ENCODE measurements around the gene ARID1B. TPM values are rescaled to one million over a fixed set of nuclear protein-coding genes. Genes with fewer than 3 reads are reported as not detected.

The ARID1B gene
- polyA plus RNA-seq, 1 experiment: 19.2 TPM

DNA sequence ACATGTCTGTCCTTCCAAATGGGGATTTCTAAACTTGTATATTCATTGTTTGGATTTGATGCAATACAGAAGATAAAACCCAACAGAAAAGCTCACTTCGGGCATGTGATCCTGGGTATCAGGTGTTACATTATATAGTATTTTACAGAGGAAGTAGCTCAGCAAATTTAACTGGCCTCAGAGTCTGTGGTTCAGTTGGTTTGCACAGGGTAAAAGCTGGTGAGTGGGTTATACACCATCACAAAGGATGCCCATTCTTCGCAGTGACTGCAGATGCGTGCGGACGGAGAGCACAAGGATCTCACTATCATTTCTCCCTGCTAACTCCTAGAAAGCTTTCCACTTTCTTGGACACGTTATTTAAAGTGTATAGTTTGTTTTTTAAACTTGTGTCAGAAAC is 309.5 kb downstream of the ARID1B start:
- Histone ChIP-seq H3K9me3 (ENCODE audit: control insufficient read depth, insufficient read depth, low read length) (no peaks in the 10 kb centered on the region), H3K4me3 (ENCODE audit: low read depth, low read length) (no peak overlapping the region), H3K27me3 (ENCODE audit: control insufficient read depth, insufficient read depth, low read length) (no peaks in the 10 kb centered on the region), H3K27ac (ENCODE audit: low read depth, low read length) (no peak overlapping the region)
- ChIA-PET POLR2A (no interaction called here), CTCF (interaction anchor here (0.6 to 1.6 kb wide), 5 partner anchors 13 to 52 kb away, joined by 3 to 11 read pairs (median 3); no protein-coding TSS in a partner anchor)
- TF ChIP-seq, protein P1, sequence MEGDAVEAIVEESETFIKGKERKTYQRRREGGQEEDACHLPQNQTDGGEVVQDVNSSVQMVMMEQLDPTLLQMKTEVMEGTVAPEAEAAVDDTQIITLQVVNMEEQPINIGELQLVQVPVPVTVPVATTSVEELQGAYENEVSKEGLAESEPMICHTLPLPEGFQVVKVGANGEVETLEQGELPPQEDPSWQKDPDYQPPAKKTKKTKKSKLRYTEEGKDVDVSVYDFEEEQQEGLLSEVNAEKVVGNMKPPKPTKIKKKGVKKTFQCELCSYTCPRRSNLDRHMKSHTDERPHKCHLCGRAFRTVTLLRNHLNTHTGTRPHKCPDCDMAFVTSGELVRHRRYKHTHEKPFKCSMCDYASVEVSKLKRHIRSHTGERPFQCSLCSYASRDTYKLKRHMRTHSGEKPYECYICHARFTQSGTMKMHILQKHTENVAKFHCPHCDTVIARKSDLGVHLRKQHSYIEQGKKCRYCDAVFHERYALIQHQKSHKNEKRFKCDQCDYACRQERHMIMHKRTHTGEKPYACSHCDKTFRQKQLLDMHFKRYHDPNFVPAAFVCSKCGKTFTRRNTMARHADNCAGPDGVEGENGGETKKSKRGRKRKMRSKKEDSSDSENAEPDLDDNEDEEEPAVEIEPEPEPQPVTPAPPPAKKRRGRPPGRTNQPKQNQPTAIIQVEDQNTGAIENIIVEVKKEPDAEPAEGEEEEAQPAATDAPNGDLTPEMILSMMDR (IDR thresholded peaks at IDR 0.05; ENCODE audit: low read depth, low read length): no peak
- DNase-seq (ENCODE audit: low read depth, low spot score): no peak

GRCh38 chr6:157087974-157088373 is 310.8 kb downstream of the ARID1B start:
- ChIA-PET POLR2A (interaction anchor here (0.5 kb wide), 1 partner anchor 26 kb away, joined by 6 read pairs; no protein-coding TSS in a partner anchor), CTCF (interaction anchor here (1.6 kb wide), 1 partner anchor 12 kb away, joined by 3 read pairs; no protein-coding TSS in a partner anchor)
- DNase-seq (ENCODE audit: low read depth, low spot score): no peak
- no peaks in the 10 kb centered on the region for H3K9me3 ChIP-seq (ENCODE audit: control insufficient read depth, insufficient read depth, low read length)
- no peak overlapping the region for H3K4me3 ChIP-seq (ENCODE audit: low read depth, low read length)
- no peak overlapping the region for H3K27ac ChIP-seq (ENCODE audit: low read depth, low read length)
- TF ChIP-seq, protein P1 (IDR thresholded peaks at IDR 0.05; ENCODE audit: low read depth, low read length): no peak
- no peaks in the 10 kb centered on the region for H3K27me3 ChIP-seq (ENCODE audit: control insufficient read depth, insufficient read depth, low read length)

- POLR2A ChIA-PET: no interaction called here
- TF ChIP-seq, protein P1 (IDR thresholded peaks at IDR 0.05; ENCODE audit: low read depth, low read length): no peak
- H3K27me3 ChIP-seq (ENCODE audit: control insufficient read depth, insufficient read depth, low read length): no peaks in the 10 kb centered on the region
- DNase-seq (ENCODE audit: low read depth, low spot score): no peak
- H3K27ac ChIP-seq (ENCODE audit: low read depth, low read length): no peak overlapping the region
- no peaks in the 10 kb centered on the region for H3K9me3 ChIP-seq (ENCODE audit: control insufficient read depth, insufficient read depth, low read length)
- no peak overlapping the region for H3K4me3 ChIP-seq (ENCODE audit: low read depth, low read length)
- CTCF ChIA-PET: interaction anchor here (0.9 to 1.6 kb wide), 3 partner anchors 10 to 95 kb away, joined by 3 to 4 read pairs (median 3); no protein-coding TSS in a partner anchor
Measured at GRCh38 chr6:157088841-157089240, 311.7 kb downstream of the ARID1B start.

DNA sequence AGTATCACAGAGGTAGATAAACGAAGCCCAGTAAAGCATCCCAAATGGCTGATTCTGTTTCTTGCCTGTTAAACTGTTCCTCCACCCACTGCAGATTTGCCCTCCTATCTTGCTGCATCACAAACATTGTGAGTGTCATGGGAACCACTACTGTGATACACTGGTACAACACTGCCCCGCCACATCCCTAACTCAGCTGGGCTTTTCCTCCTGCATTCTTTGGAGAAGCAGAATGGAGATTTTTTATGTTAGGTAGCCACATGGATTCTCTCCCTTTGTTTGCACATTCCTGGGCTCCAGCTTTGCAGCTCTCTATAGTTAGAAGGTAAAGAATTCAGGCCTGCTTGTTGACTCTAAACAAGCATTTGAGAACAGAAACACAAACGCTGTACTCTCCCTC is 312.1 kb downstream of the ARID1B start:
- CTCF ChIA-PET: interaction anchor here (0.8 to 1.6 kb wide), 5 partner anchors 10 to 95 kb away, joined by 3 to 5 read pairs (median 4); no protein-coding TSS in a partner anchor

DNA sequence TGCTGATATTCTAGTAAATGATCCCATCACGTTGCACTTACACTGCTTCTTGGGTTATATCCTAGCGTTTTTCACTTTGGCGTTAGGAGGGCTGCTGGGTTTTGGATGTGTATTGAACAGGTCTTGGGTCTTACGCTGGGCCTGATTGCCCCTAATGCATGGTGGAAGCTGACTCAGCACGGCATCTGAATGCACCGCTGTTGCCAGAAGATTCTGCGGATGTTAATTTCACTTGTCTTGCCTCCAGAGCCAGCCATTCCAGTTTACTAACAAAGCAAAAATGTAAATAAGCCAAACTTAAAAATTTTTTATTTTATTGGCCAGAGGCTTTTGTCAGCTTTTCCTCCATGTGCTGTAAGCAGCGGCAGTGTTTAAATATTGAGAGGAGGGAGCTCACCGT is 312.7 kb downstream of the ARID1B start:
- Histone ChIP-seq H3K4me3 (ENCODE audit: low read depth, low read length) (no peak overlapping the region), H3K9me3 (ENCODE audit: control insufficient read depth, insufficient read depth, low read length) (no peaks in the 10 kb centered on the region), H3K27ac (ENCODE audit: low read depth, low read length) (no peak overlapping the region), H3K27me3 (ENCODE audit: control insufficient read depth, insufficient read depth, low read length) (no peaks in the 10 kb centered on the region)
- ChIA-PET POLR2A (no interaction called here), CTCF (interaction anchor here (0.8 to 1.6 kb wide), 3 partner anchors 13 to 55 kb away, joined by 4 to 5 read pairs (median 4); no protein-coding TSS in a partner anchor)
- TF ChIP-seq, protein P1 (IDR thresholded peaks at IDR 0.05; ENCODE audit: low read depth, low read length): no peak
- no peak for DNase-seq (ENCODE audit: low read depth, low spot score)

More for the DNA sequence above, 312.1 kb downstream of the ARID1B start:
- POLR2A ChIA-PET: no interaction called here
- H3K9me3 ChIP-seq (ENCODE audit: control insufficient read depth, insufficient read depth, low read length): no peaks in the 10 kb centered on the region
- H3K4me3 ChIP-seq (ENCODE audit: low read depth, low read length): no peak overlapping the region
- no peaks in the 10 kb centered on the region for H3K27me3 ChIP-seq (ENCODE audit: control insufficient read depth, insufficient read depth, low read length)
- TF ChIP-seq, protein P1 (IDR thresholded peaks at IDR 0.05; ENCODE audit: low read depth, low read length): no peak
- no peak overlapping the region for H3K27ac ChIP-seq (ENCODE audit: low read depth, low read length)
- DNase-seq (ENCODE audit: low read depth, low spot score): no peak

Data from AG04450 (cell line).